Caco-2 (cell line): Measurements from ENCODE around the gene FZD10. TPM values are rescaled to one million over a fixed set of nuclear protein-coding genes. Genes with fewer than 3 reads are reported as not detected.

Experiments used
- BruUV-seq: library from RNA; stranded (reverse); fragments of 400-500 nt; replicated peaks from 2 replicates; lab custom pipeline; 2021; lab: Mats Ljungman, UMichigan
- CTCF ChIA-PET: fragments of 300-600 bp; sonication (Branson Sonifier 250); formaldehyde crosslinking; loops from one replicate; lab custom pipeline; 2022; ENCODE audit warnings: antibody characterized with exemption; lab: Charles Lee
- POLR2A ChIA-PET: fragments of 300-600 bp; sonication (Branson Sonifier 250); formaldehyde crosslinking; loops from one replicate; lab custom pipeline; 2022; ENCODE audit warnings: antibody characterized with exemption; lab: Charles Lee
- DNase-seq, 2 experiments: peaks; one replicate each; pipeline versions ENCODE4 v3.0.0 to v3.0.0-alpha.2; 2020 to 2022
- H3K27me3 ChIP-seq: replicated peaks from 2 replicates; pipeline ENCODE4 v1.6.0; 2011; ENCODE audit warnings: low read length; ENCODE audit not compliant: control insufficient read depth, insufficient read depth
- H3K36me3 ChIP-seq: 2 replicates; pipeline ENCODE4 v1.5.1; 2011; ENCODE audit warnings: low read length; ENCODE audit not compliant: control insufficient read depth, insufficient read depth
- H3K4me1 ChIP-seq: fragments of 250-450 bp; sonication (Bioruptor Pico); 2 replicates; pipeline ENCODE4 v1.5.1; 2020; ENCODE audit warnings: mild to moderate bottlenecking
- H3K4me3 ChIP-seq: 2 replicates; pipeline ENCODE4 v1.5.1; 2011; ENCODE audit warnings: low read depth, mild to moderate bottlenecking, control low read depth, low read length
- H3K9me3 ChIP-seq: fragments of 250-450 bp; sonication (Bioruptor Pico); 2 replicates; pipeline ENCODE4 v1.5.1; 2020; ENCODE audit warnings: mild to moderate bottlenecking, moderate library complexity
- H3K27ac Mint-ChIP-seq: one replicate; pipeline ENCODE4 v1.8.0; 2022; ENCODE audit warnings: mixed read lengths; ENCODE audit not compliant: unreplicated experiment
- H3K27me3 Mint-ChIP-seq: one replicate; pipeline ENCODE4 v1.8.0; 2022; ENCODE audit warnings: mixed read lengths; ENCODE audit not compliant: insufficient read depth, unreplicated experiment
- H3K36me3 Mint-ChIP-seq: one replicate; pipeline ENCODE4 v1.8.0; 2022; ENCODE audit warnings: mild to moderate bottlenecking, mixed read lengths; ENCODE audit not compliant: insufficient read depth, unreplicated experiment
- H3K4me1 Mint-ChIP-seq: one replicate; pipeline ENCODE4 v1.8.0; 2022; ENCODE audit warnings: low read depth, mixed read lengths; ENCODE audit not compliant: unreplicated experiment
- H3K4me3 Mint-ChIP-seq: one replicate; pipeline ENCODE4 v1.8.0; 2022; ENCODE audit warnings: mild to moderate bottlenecking, moderate library complexity, mixed read lengths; ENCODE audit not compliant: unreplicated experiment
- H3K9me3 Mint-ChIP-seq: one replicate; pipeline ENCODE4 v1.8.0; 2022; ENCODE audit warnings: mixed read lengths; ENCODE audit not compliant: unreplicated experiment
- CTCF ChIP-seq, 2 experiments: fragments of 200-600 bp in 1 of 2; IDR thresholded peaks; 1 replicate in 1 of 2; 2 replicates in 1 of 2; pipeline versions ENCODE4 v1.5.1 to v1.8.0; 2011 to 2022; ENCODE audit warnings: antibody characterized with exemption in 1 of 2, control low read depth in 1 of 2, inconsistent platforms in 1 of 2, low read depth in 1 of 2, low read length in 1 of 2, mild to moderate bottlenecking in 1 of 2, moderate library complexity in 1 of 2; ENCODE audit not compliant: insufficient read depth in 1 of 2, severe bottlenecking in 1 of 2, unreplicated experiment in 1 of 2
- intact Hi-C: fragments of 100-400 bp; cut with micrococcal nuclease; formaldehyde crosslinking; loops from one replicate; pipeline ENCODE4 v1.10.0; 2022; ENCODE audit not compliant: unreplicated experiment
- total RNA-seq: library from RNA; stranded (reverse); gene quantifications from 2 replicates; pipeline ENCODE4 v1.2.3, GENCODE V29; 2022

FZD10 gene
- total RNA-seq, 1 experiment from 2014 or later = 0.09 TPM

- ChIA-PET CTCF (no interaction called here), POLR2A (no interaction called here)
- no peak for DNase-seq
- Histone ChIP-seq H3K27me3 (no peaks in the 10 kb centered on the region), H3K4me1 (no peaks in the 10 kb centered on the region), H3K9me3 (no peaks in the 10 kb centered on the region), H3K4me3 (no peak overlapping the region), H3K36me3 (no peaks in the 10 kb centered on the region)
- H3K27me3 Mint-ChIP-seq = peaks cover 13% of the 10 kb centered on the region
- TF ChIP-seq CTCF (IDR thresholded peaks at IDR 0.05; ENCODE audit: insufficient read depth in 1 of 2, low read depth in 1 of 2, low read length in 1 of 2, severe bottlenecking in 1 of 2, unreplicated experiment in 1 of 2) = no peak
- no TSS peak for BruUV-seq
- H3K9me3 Mint-ChIP-seq = no peaks in the 10 kb centered on the region
- H3K36me3 Mint-ChIP-seq = no peaks in the 10 kb centered on the region
- H3K4me1 Mint-ChIP-seq = no peaks in the 10 kb centered on the region
- intact Hi-C loops = no loop called here
- H3K27ac Mint-ChIP-seq = no peak overlapping the region
- no peak overlapping the region for H3K4me3 Mint-ChIP-seq
Measured at GRCh38 chr12:130155416-130156073, 6.7 kb upstream of the FZD10 start.

GRCh38 chr12:130156652-130157275 is 5.5 kb upstream of the FZD10 start:
- no peaks in the 10 kb centered on the region for H3K9me3 ChIP-seq
- peaks cover 11% of the 10 kb centered on the region for H3K27me3 Mint-ChIP-seq
- no peaks in the 10 kb centered on the region for H3K9me3 Mint-ChIP-seq
- H3K36me3 ChIP-seq = no peaks in the 10 kb centered on the region
- H3K27me3 ChIP-seq = no peaks in the 10 kb centered on the region; the same call in 1 of the 2 replicates
- no peaks in the 10 kb centered on the region for H3K4me1 Mint-ChIP-seq
- CTCF ChIA-PET = no interaction called here
- no peak for DNase-seq
- H3K27ac Mint-ChIP-seq = no peak overlapping the region
- H3K36me3 Mint-ChIP-seq = no peaks in the 10 kb centered on the region
- no TSS peak for BruUV-seq
- POLR2A ChIA-PET = no interaction called here
- no peak overlapping the region for H3K4me3 ChIP-seq
- intact Hi-C loops = no loop called here
- H3K4me3 Mint-ChIP-seq = no peak overlapping the region
- peaks cover 6% of the 10 kb centered on the region for H3K4me1 ChIP-seq
- TF ChIP-seq CTCF (IDR thresholded peaks at IDR 0.05; ENCODE audit: insufficient read depth in 1 of 2, low read depth in 1 of 2, low read length in 1 of 2, severe bottlenecking in 1 of 2, unreplicated experiment in 1 of 2) = no peak

GRCh38 chr12:130157998-130158753 is 4.1 kb upstream of the FZD10 start:
- no peaks in the 10 kb centered on the region for H3K9me3 Mint-ChIP-seq
- peaks cover 6% of the 10 kb centered on the region for H3K4me1 ChIP-seq
- H3K27me3 ChIP-seq = no peaks in the 10 kb centered on the region; the same call in 1 of the 2 replicates
- H3K4me3 Mint-ChIP-seq = no peak overlapping the region
- no peak for TF ChIP-seq CTCF (IDR thresholded peaks at IDR 0.05; ENCODE audit: insufficient read depth in 1 of 2, low read depth in 1 of 2, low read length in 1 of 2, severe bottlenecking in 1 of 2, unreplicated experiment in 1 of 2)
- no peak overlapping the region for H3K27ac Mint-ChIP-seq
- H3K4me3 ChIP-seq = no peak overlapping the region
- no peaks in the 10 kb centered on the region for H3K36me3 ChIP-seq
- no TSS peak for BruUV-seq
- no peaks in the 10 kb centered on the region for H3K4me1 Mint-ChIP-seq
- intact Hi-C loops = no loop called here
- CTCF ChIA-PET = no interaction called here
- POLR2A ChIA-PET = no interaction called here
- no peak for DNase-seq
- peaks cover 13% of the 10 kb centered on the region for H3K27me3 Mint-ChIP-seq
- H3K36me3 Mint-ChIP-seq = no peaks in the 10 kb centered on the region
- H3K9me3 ChIP-seq = no peaks in the 10 kb centered on the region
